Coronary artery (tissue), 2 donors: ENCODE measurements around the gene CLCA4.

Experiments used
- DNase-seq: peaks from one replicate; pipeline ENCODE4 v3.0.0-alpha.2; 2017; ENCODE audit warnings: low spot score
- H3K27ac ChIP-seq, 2 donors: fragments of 200-600 bp; sonication (generic); one replicate each; pipeline ENCODE4 v1.5.1; 2016 to 2019
- H3K4me3 ChIP-seq: fragments of 200-600 bp; sonication (generic); 2 replicates; pipeline ENCODE4 v1.5.1; 2016; ENCODE audit warnings: mild to moderate bottlenecking, moderate library complexity
- CTCF ChIP-seq: fragments of 200-600 bp; sonication (generic); IDR thresholded peaks from one replicate; pipeline ENCODE4 v1.5.1; 2019; ENCODE audit warnings: antibody characterized with exemption

The CLCA4 gene

GRCh38 chr1:86616871-86617270 is 70.0 kb downstream of the CLCA4 start:
- no peak overlapping the region for H3K4me3 ChIP-seq
- H3K27ac ChIP-seq, result no peak overlapping the region
- TF ChIP-seq CTCF, result no peak
- no peak for DNase-seq

- TF ChIP-seq CTCF, result no peak
Measured at GRCh38 chr1:86618358-86618757, 71.5 kb downstream of the CLCA4 start.

GRCh38 chr1:86619313-86619712 is 72.4 kb downstream of the CLCA4 start:
- Histone ChIP-seq H3K4me3 (no peak overlapping the region), H3K27ac (no peak overlapping the region)
- DNase-seq, result no peak
- no peak for TF ChIP-seq CTCF

More at GRCh38 chr1:86618358-86618757, 71.5 kb downstream of the CLCA4 start:
- no peak for DNase-seq
- Histone ChIP-seq H3K4me3 (no peak overlapping the region), H3K27ac (no peak overlapping the region)

GRCh38 chr1:86621286-86621685 is 74.4 kb downstream of the CLCA4 start:
- TF ChIP-seq CTCF, result no peak
- H3K4me3 ChIP-seq, result no peak overlapping the region
- DNase-seq, result no peak
- H3K27ac ChIP-seq, result no peak overlapping the region
